Loucy (cell line): ENCODE measurements around the gene CLTCL1.

Source experiments
- EZH2phosphoT487 ChIP-seq: fragments of 200-600 bp; IDR thresholded peaks from 2 replicates; pipeline ENCODE4 v1.6.1; 2018; ENCODE audit warnings: antibody characterized with exemption, mild to moderate bottlenecking, moderate library complexity, borderline replicate concordance
- TF ChIP-seq, protein P1 (sequence below): fragments of 200-600 bp; sonication (generic); conservative IDR thresholded peaks from 2 replicates; pipeline ENCODE4 v1.5.1; 2014; ENCODE audit warnings: mild to moderate bottlenecking, antibody characterized with exemption, low read length

DNA sequence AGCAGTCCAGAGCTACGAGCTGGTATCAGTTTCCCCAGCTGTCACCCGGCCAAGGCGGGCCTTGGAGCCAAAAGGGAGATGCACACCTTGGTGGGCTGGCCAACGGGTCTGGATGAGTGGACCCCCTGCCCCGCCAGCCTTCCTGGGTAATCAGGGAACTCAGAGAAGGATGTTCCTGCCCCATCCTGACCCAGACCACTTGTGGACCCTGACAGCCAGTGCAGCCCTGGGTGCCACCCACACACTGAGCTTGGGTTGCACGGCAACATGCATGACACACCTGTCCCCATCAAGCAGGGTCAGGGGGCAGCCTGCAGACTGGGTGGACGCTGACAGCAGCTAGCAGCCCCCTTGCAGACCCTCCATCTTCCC is 121.6 kb downstream of the CLTCL1 start:
- TF ChIP-seq EZH2phosphoT487: no peak
- TF ChIP-seq, protein P1, sequence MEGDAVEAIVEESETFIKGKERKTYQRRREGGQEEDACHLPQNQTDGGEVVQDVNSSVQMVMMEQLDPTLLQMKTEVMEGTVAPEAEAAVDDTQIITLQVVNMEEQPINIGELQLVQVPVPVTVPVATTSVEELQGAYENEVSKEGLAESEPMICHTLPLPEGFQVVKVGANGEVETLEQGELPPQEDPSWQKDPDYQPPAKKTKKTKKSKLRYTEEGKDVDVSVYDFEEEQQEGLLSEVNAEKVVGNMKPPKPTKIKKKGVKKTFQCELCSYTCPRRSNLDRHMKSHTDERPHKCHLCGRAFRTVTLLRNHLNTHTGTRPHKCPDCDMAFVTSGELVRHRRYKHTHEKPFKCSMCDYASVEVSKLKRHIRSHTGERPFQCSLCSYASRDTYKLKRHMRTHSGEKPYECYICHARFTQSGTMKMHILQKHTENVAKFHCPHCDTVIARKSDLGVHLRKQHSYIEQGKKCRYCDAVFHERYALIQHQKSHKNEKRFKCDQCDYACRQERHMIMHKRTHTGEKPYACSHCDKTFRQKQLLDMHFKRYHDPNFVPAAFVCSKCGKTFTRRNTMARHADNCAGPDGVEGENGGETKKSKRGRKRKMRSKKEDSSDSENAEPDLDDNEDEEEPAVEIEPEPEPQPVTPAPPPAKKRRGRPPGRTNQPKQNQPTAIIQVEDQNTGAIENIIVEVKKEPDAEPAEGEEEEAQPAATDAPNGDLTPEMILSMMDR: no peak
